MCF 10A (cell line): ENCODE results near the gene UGT1A5. TPM values are rescaled to one million over a fixed set of nuclear protein-coding genes. Genes with fewer than 3 reads are reported as not detected.

Experiments used
- BruUV-seq: library from RNA; stranded (reverse); fragments of 400-500 nt; replicated peaks from 2 replicates; lab custom pipeline; 2021; lab: Mats Ljungman, UMichigan
- CTCF ChIA-PET: fragments of 300-600 bp; sonication (Branson Sonifier 250); formaldehyde crosslinking; extraction: SDS; loops from one replicate; lab custom pipeline; 2021; ENCODE audit warnings: antibody characterized with exemption, inconsistent platforms; lab: Yijun Ruan, JAX
- POLR2A ChIA-PET: fragments of 300-600, 350-650 bp; sonication (Branson Sonifier 250); formaldehyde crosslinking; extraction: SDS; loops from one replicate; lab custom pipeline; 2020; ENCODE audit warnings: antibody characterized with exemption, inconsistent platforms; lab: Yijun Ruan, JAX
- DNase-seq: peaks from one replicate; pipeline ENCODE4 v3.0.0-alpha.2; 2018; ENCODE audit not compliant: unreplicated experiment
- H3K27ac Mint-ChIP-seq: one replicate; pipeline ENCODE4 v1.8.0; 2022; ENCODE audit warnings: mild to moderate bottlenecking, low read depth, mixed read lengths; ENCODE audit not compliant: unreplicated experiment
- H3K27me3 Mint-ChIP-seq: one replicate; pipeline ENCODE4 v1.8.0; 2022; ENCODE audit warnings: mixed read lengths; ENCODE audit not compliant: insufficient read depth, unreplicated experiment
- H3K36me3 Mint-ChIP-seq: one replicate; pipeline ENCODE4 v1.8.0; 2022; ENCODE audit warnings: mild to moderate bottlenecking, moderate library complexity, mixed read lengths; ENCODE audit not compliant: insufficient read depth, unreplicated experiment
- H3K4me1 Mint-ChIP-seq: one replicate; pipeline ENCODE4 v1.8.0; 2022; ENCODE audit warnings: mixed read lengths; ENCODE audit not compliant: insufficient read depth, unreplicated experiment
- H3K4me3 Mint-ChIP-seq: one replicate; pipeline ENCODE4 v1.8.0; 2022; ENCODE audit warnings: mild to moderate bottlenecking, moderate library complexity, mixed read lengths; ENCODE audit not compliant: unreplicated experiment
- H3K9me3 Mint-ChIP-seq: one replicate; pipeline ENCODE4 v1.8.0; 2022; ENCODE audit warnings: mixed read lengths; ENCODE audit not compliant: unreplicated experiment
- intact Hi-C: fragments of 100-400 bp; cut with micrococcal nuclease; formaldehyde crosslinking; loops from 2 replicates; pipeline ENCODE4 v1.14.1; 2022
- total RNA-seq: library from RNA; stranded (reverse); gene quantifications from 2 replicates; pipeline ENCODE4 v1.2.3, GENCODE V29; 2022
- TF ChIP-seq, protein P1 (sequence below): fragments of 200-600 bp; IDR thresholded peaks from one replicate; pipeline ENCODE4 v1.8.0; 2022; ENCODE audit warnings: antibody characterized with exemption, mild to moderate bottlenecking; ENCODE audit not compliant: unreplicated experiment

UGT1A5 gene
- total RNA-seq, 1 experiment from 2014 or later, result not detected

DNA sequence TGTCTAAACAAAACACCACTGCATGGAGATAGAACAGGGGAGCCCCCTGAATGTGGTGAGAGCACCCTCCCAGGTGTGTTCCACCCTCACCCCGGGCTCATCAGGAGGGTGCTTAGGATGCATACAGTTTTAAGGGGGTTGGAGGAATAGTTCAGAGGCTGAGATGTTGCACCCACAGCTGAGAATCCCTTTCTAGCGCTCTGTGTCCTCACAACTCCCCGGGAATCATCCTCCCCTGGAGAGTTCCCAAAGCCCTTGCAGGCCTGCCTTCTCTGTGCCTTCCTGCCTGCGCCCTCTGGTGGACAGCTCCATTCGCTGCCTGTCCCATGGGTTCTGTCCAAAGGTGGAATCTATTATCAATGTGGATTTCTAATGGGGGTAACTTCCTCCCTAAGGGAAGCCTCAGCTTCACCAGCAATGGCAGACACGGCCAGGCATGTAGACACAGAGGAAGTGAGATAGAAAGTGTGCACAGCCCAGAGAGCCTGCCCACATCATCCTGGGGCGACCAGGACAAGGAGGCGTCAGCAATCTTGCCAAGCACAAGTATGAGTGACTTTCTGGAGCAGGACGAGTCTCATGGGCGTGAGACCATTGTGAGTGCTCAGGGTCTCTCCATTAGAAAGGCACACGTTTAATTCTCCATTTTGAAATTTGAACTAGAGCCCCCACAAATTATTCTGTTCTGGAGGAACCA lies 1.2 kb upstream of the UGT1A5 start:
- BruUV-seq, result no TSS peak
- peaks cover 7% of the 10 kb centered on the region for H3K36me3 Mint-ChIP-seq
- no peaks in the 10 kb centered on the region for H3K27me3 Mint-ChIP-seq
- peaks cover 31% of the 10 kb centered on the region for H3K4me1 Mint-ChIP-seq
- CTCF ChIA-PET, result interaction anchor here (0.6 to 2.8 kb wide), 21 partner anchors 20 to 266 kb away, joined by 3 to 18 read pairs (median 4); partner anchors contain the start of genes UGT1A1, UGT1A6 and USP40
- H3K27ac Mint-ChIP-seq, result no peak overlapping the region
- TF ChIP-seq, protein P1, sequence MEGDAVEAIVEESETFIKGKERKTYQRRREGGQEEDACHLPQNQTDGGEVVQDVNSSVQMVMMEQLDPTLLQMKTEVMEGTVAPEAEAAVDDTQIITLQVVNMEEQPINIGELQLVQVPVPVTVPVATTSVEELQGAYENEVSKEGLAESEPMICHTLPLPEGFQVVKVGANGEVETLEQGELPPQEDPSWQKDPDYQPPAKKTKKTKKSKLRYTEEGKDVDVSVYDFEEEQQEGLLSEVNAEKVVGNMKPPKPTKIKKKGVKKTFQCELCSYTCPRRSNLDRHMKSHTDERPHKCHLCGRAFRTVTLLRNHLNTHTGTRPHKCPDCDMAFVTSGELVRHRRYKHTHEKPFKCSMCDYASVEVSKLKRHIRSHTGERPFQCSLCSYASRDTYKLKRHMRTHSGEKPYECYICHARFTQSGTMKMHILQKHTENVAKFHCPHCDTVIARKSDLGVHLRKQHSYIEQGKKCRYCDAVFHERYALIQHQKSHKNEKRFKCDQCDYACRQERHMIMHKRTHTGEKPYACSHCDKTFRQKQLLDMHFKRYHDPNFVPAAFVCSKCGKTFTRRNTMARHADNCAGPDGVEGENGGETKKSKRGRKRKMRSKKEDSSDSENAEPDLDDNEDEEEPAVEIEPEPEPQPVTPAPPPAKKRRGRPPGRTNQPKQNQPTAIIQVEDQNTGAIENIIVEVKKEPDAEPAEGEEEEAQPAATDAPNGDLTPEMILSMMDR, result peak; percentile 89
- intact Hi-C loops, result loop anchor here (2.0 to 5.0 kb wide), 4 partner anchors 145 to 307 kb away; partner anchors contain the start of gene USP40
- DNase-seq, result peak; percentile 86
- POLR2A ChIA-PET, result interaction anchor here (1.0 to 1.4 kb wide), 4 partner anchors 21 to 218 kb away, joined by 3 to 7 read pairs (median 4); no protein-coding TSS in a partner anchor
- no peak overlapping the region for H3K4me3 Mint-ChIP-seq
- no peaks in the 10 kb centered on the region for H3K9me3 Mint-ChIP-seq

DNA sequence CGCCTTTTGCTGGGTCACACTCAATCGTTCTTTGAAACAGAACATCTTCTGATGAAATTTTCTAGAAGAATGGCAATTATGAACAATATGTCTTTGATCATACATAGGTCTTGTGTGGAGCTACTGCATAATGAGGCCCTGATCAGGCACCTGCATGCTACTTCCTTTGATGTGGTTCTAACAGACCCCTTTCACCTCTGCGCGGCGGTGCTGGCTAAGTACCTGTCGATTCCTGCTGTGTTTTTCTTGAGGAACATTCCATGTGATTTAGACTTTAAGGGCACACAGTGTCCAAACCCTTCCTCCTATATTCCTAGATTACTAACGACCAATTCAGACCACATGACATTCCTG lies 532 bp downstream of the UGT1A5 start:
- peaks cover 7% of the 10 kb centered on the region for H3K36me3 Mint-ChIP-seq
- no TSS peak for BruUV-seq
- no peak overlapping the region for H3K27ac Mint-ChIP-seq
- no peak overlapping the region for H3K4me3 Mint-ChIP-seq
- intact Hi-C loops, result loop anchor here (5.0 kb wide), 2 partner anchors 214 to 226 kb away; no protein-coding TSS in a partner anchor
- H3K9me3 Mint-ChIP-seq, result no peaks in the 10 kb centered on the region
- H3K4me1 Mint-ChIP-seq, result peaks cover 13% of the 10 kb centered on the region
- TF ChIP-seq, protein P1, result no peak
- POLR2A ChIA-PET, result interaction anchor here (0.7 kb wide), 1 partner anchor 221 kb away, joined by 3 read pairs; no protein-coding TSS in a partner anchor
- CTCF ChIA-PET, result interaction anchor here (0.6 to 2.8 kb wide), 4 partner anchors 22 to 265 kb away, joined by 3 to 18 read pairs (median 3); partner anchors contain the start of gene UGT1A6
- H3K27me3 Mint-ChIP-seq, result no peaks in the 10 kb centered on the region
- DNase-seq, result no peak

DNA sequence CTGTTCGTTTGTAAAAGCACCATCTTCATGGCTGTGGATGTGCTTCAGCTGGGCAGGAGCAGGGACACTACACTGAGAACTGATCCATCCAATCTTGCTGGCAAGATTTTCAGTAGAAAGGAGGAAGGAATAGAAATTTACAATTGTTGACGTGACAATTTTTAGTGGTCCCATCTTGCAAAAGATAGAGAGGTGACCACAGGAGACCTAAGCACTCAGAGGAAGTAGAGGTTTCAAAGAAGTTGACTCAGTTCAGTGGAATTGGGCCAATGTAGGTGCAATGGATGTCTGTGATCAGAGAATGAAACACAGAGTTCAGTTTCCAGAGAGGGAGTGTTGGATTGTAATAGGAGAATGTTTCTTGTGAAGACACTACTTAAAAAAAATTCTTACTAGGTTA lies 1.4 kb downstream of the UGT1A5 start:
- ChIA-PET POLR2A (interaction anchor here (0.6 kb wide), 1 partner anchor 16 kb away, joined by 3 read pairs; no protein-coding TSS in a partner anchor), CTCF (interaction anchor here (0.6 to 1.4 kb wide), 2 partner anchors 128 to 265 kb away, joined by 3 to 5 read pairs; no protein-coding TSS in a partner anchor)
- no peak overlapping the region for H3K4me3 Mint-ChIP-seq
- no peaks in the 10 kb centered on the region for H3K27me3 Mint-ChIP-seq
- TF ChIP-seq, protein P1, result no peak
- H3K27ac Mint-ChIP-seq, result no peak overlapping the region
- intact Hi-C loops, result loop anchor here (5.0 kb wide), 2 partner anchors 213 to 227 kb away; no protein-coding TSS in a partner anchor
- peaks cover 12% of the 10 kb centered on the region for H3K4me1 Mint-ChIP-seq
- H3K36me3 Mint-ChIP-seq, result peaks cover 7% of the 10 kb centered on the region
- no TSS peak for BruUV-seq
- DNase-seq, result no peak
- no peaks in the 10 kb centered on the region for H3K9me3 Mint-ChIP-seq

DNA sequence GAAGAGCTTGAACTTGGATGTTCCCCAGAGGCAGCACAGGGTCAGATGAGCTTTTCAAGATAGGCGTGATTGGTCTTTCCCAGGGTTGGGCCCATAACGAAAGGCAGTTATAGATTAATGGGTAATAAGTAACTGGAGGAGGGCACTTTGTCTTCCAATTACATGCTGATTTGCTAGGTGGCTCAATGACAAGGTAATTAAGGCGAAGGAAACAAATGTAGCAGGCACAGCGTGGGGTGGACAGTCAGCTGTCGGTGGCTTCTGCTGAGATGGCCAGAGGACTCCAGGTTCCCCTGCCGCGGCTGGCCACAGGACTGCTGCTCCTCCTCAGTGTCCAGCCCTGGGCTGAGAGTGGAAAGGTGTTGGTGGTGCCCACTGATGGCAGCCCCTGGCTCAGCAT lies 5.8 kb downstream of the UGT1A5 start, which contains the start of gene UGT1A4:
Gene UGT1A4 (plus strand): TSS at position 185 of the 400 bp plus-strand sequence. CDS start 85 bp downstream, at position 270.
- CTCF ChIA-PET, result no interaction called here

More for the DNA sequence above, 5.8 kb downstream of the UGT1A5 start, which contains the start of gene UGT1A4:
- TF ChIP-seq, protein P1, result no peak
- Mint-ChIP-seq H3K4me3 (no peak within 1 kb of the TSS), H3K9me3 (no peaks in the 10 kb centered on the region), H3K4me1 (peaks cover 7% of the 10 kb centered on the region), H3K36me3 (no peaks in the 10 kb centered on the region), H3K27me3 (no peaks in the 10 kb centered on the region), H3K27ac (no peak within 1 kb of the TSS)
- POLR2A ChIA-PET, result interaction anchor here (0.9 kb wide), 1 partner anchor 12 kb away, joined by 3 read pairs; no protein-coding TSS in a partner anchor
- intact Hi-C loops, result no loop called here
- no peak for DNase-seq
- BruUV-seq, result no TSS peak
